ENCODE measurements around the gene STK10. TPM values are rescaled to one million over a fixed set of nuclear protein-coding genes. Genes with fewer than 3 reads are reported as not detected.

STK10 gene
- total and polyA plus RNA-seq, 2 donors from 2014 or later, result 7.2 to 42.8 TPM

DNA sequence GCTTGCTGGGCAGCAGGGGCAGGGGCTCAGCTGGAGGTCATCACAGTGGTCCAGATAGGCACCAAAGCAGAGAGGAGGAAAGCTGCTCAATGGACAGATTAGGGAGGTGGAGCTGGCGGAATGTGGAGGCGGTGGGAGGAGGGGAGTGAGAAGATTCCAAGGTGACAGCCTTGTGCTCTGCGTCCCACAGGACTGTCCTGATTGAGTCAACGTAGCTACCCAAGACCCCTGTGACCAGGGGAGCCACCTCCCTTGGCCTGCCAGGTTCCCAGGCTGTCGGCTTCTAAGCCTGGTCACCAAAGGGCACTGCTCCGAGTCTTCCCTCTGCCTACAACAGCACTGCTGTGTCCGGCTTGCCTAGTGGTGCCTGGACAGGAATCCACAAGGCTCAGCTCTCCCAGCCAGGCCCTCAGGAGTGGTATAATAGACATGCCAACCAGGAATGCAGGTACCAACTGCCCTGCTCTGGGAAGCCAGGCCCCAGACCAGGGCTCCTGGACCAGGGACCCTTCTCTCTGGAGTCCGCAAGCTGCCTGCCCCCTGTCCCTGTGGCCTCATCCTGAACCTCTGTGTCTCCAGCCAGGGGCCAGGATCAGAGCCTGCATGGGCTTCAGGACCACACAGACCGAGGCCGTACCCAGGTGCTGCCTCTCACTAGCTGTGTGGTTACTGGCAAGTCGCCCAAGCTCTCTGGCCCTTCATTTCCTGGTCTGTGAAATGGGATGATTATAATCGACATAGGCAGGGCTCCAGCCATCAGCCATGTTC, 67.9 kb downstream of the STK10 start:
- no peak for TF ChIP-seq CTCF (IDR thresholded peaks at IDR 0.05; ENCODE audit: borderline replicate concordance, extremely low read depth, insufficient read depth)
- intact Hi-C loops (cut with DNase I), result loop anchor here (10.0 kb wide), 1 partner anchor 65 kb away; the partner anchor contains the start of gene STK10
- DNase-seq, result peak in 1 of 5 donors; percentile 55
- no peak overlapping the region for H3K27ac ChIP-seq (ENCODE audit: low read depth in 2 of 2, low read length in 2 of 2)
- FAIRE-seq, result no peak
- H3K4me3 ChIP-seq (ENCODE audit: low read length in 3 of 3), result no peak overlapping the region
- no peak overlapping the region for H3K9ac ChIP-seq (ENCODE audit: low read length in 3 of 3)
- no peaks in the 10 kb centered on the region for H3K9me3 ChIP-seq (ENCODE audit: control insufficient read depth in 2 of 3, insufficient read depth in 1 of 3, low read length in 3 of 3)
- H3K4me1 ChIP-seq (ENCODE audit: control insufficient read depth in 2 of 3, insufficient read depth in 2 of 3, low read depth in 1 of 3, low read length in 3 of 3), result peaks cover 0 to 9% (median 0%) of the 10 kb centered on the region in 3 donors
- H3K36me3 ChIP-seq (ENCODE audit: control insufficient read depth in 2 of 3, insufficient read depth in 3 of 3, low read length in 3 of 3), result no peaks in the 10 kb centered on the region
- H3K27me3 ChIP-seq (ENCODE audit: control insufficient read depth, insufficient read depth, low read length), result no peaks in the 10 kb centered on the region

DNA sequence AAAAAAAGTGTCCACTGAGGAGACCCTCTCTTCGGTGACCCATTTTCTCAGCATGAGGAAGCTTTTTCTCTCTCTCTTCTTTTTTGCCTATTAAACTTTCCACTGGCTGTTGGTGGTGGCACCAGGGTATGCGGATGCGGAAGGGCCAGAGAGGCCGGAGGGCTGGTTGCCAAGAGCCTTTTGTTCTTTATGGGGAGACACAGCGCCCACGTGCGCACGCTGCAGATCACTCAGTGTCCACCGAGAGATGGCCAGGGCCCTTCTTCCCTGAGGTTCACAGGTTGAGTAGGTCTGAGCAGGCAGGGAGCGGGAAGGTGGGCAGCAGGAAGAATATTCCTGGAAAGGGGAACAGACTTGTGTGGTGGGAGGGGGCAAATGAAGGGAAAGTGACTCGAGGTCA, 69.1 kb downstream of the STK10 start:
- FAIRE-seq (no peak), DNase-seq (no peak)
- no peak for TF ChIP-seq CTCF (IDR thresholded peaks at IDR 0.05; ENCODE audit: borderline replicate concordance, extremely low read depth, insufficient read depth)
- H3K4me1 ChIP-seq (ENCODE audit: control insufficient read depth in 2 of 3, insufficient read depth in 2 of 3, low read depth in 1 of 3, low read length in 3 of 3), result peaks cover 0 to 9% (median 0%) of the 10 kb centered on the region in 3 donors
- H3K27ac ChIP-seq (ENCODE audit: low read depth in 2 of 2, low read length in 2 of 2), result no peak overlapping the region
- H3K27me3 ChIP-seq (ENCODE audit: control insufficient read depth, insufficient read depth, low read length), result no peaks in the 10 kb centered on the region
- H3K4me3 ChIP-seq (ENCODE audit: low read length in 3 of 3), result no peak overlapping the region
- no peak overlapping the region for H3K9ac ChIP-seq (ENCODE audit: low read length in 3 of 3)
- H3K9me3 ChIP-seq (ENCODE audit: control insufficient read depth in 2 of 3, insufficient read depth in 1 of 3, low read length in 3 of 3), result no peaks in the 10 kb centered on the region
- intact Hi-C loops (cut with DNase I), result loop anchor here (10.0 kb wide), 1 partner anchor 66 kb away; the partner anchor contains the start of gene STK10
- no peaks in the 10 kb centered on the region for H3K36me3 ChIP-seq (ENCODE audit: control insufficient read depth in 2 of 3, insufficient read depth in 3 of 3, low read length in 3 of 3)

DNA sequence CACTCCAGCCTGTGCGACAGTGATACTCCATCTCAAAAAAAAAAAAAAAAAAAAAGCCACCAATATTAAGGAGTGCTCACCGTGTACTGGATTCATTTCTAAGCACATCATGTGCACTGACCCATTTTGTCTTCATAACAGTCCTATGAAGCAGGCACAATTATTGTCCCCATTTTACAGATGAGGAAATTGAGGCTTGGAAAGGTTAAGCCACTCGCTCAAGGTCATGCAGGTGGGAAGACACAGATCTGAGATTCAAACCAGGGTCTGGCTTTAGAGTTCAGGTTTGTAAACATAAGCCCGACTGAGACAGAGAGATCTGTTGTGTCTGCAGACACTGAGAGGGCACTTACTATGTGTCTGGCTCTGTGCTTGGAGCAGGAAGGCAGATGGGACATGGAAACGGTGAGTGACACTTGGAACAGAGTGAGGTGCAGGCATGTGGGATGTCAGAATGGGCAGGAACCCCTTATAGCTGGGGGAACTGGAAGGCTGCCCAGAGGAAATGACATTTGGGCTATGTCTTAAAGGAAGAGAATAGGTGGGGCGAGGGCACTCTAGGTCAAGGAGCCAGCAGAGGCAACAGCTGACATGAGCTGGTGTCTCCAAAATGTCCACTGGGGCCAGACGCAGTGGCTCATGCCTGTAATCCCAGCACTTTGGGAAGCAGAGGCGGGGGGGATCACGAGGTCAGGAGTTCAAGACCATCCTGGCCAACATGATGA, 69.9 kb downstream of the STK10 start:
- H3K36me3 ChIP-seq (ENCODE audit: control insufficient read depth in 2 of 3, insufficient read depth in 3 of 3, low read length in 3 of 3), result no peaks in the 10 kb centered on the region
- no peak overlapping the region for H3K9ac ChIP-seq (ENCODE audit: low read length in 3 of 3)
- no peak overlapping the region for H3K4me3 ChIP-seq (ENCODE audit: low read length in 3 of 3)
- peaks cover 0 to 5% (median 0%) of the 10 kb centered on the region in 3 donors for H3K4me1 ChIP-seq (ENCODE audit: control insufficient read depth in 2 of 3, insufficient read depth in 2 of 3, low read depth in 1 of 3, low read length in 3 of 3)
- intact Hi-C loops (cut with DNase I), result loop anchor here (10.0 kb wide), 1 partner anchor 67 kb away; the partner anchor contains the start of gene STK10
- no peak for FAIRE-seq
- H3K27ac ChIP-seq (ENCODE audit: low read depth in 2 of 2, low read length in 2 of 2), result no peak overlapping the region
- no peaks in the 10 kb centered on the region for H3K27me3 ChIP-seq (ENCODE audit: control insufficient read depth, insufficient read depth, low read length)
- H3K9me3 ChIP-seq (ENCODE audit: control insufficient read depth in 2 of 3, insufficient read depth in 1 of 3, low read length in 3 of 3), result no peaks in the 10 kb centered on the region
- no peak for TF ChIP-seq CTCF (IDR thresholded peaks at IDR 0.05; ENCODE audit: borderline replicate concordance, extremely low read depth, insufficient read depth)
- no peak for DNase-seq
